NCI-H2227 (cell line): ENCODE data around the gene DAPK3.
A peak's percentile ranks its signal among the peaks of the same experiment; 100 is the strongest.
"Not testable (repeated sequence)": the region's sequence is repeated elsewhere in the genome, so short reads cannot be mapped to it uniquely, and the experiment has no call there.

Experiments used
- DNase-seq: peaks from one replicate; lab custom pipeline; 2025; ENCODE audit not compliant: unreplicated experiment; lab: John Stamatoyannopoulos, UW

Gene DAPK3

DNA sequence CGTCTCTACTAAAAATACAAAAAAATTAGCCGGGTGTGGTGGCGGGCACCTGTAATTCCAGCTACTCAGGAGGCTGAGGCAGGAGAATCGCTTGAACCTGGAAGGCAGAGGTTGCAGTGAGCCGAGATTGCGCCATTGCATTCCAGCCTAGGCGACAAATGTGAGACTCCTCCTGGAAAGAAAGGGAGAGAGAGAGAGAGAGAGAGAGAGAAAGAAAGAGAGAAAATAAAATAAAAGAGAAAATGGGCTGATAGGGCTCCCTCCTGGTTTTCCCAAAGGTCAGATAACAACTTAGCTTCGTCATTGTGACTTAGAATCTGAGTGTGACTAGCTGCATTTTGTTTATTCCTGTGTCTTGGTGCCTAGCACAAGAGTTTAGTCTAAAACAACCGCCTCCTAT lies 34.5 kb upstream of the DAPK3 start:
- not testable (repeated sequence) for DNase-seq

DNA sequence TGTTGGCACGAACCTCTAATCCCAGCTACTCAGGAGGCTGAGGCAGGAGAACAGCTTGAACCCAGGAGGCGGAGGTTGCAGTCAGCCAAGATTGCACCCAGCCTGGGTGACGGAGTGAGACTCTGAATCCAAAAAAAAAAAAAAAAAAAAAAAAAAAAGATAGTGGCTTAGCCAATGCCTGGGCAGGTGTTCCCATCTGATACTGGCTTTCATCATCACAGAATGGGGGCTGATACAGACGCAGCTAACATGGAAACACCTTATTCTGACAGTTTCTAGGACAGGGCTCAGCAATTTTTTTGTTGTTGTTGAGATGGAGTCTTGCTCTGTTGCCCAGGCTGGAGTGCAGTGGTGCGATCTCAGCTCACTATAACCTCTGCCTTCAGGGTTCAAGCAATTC lies 29.9 kb upstream of the DAPK3 start:
- DNase-seq, result not testable (repeated sequence)

DNA sequence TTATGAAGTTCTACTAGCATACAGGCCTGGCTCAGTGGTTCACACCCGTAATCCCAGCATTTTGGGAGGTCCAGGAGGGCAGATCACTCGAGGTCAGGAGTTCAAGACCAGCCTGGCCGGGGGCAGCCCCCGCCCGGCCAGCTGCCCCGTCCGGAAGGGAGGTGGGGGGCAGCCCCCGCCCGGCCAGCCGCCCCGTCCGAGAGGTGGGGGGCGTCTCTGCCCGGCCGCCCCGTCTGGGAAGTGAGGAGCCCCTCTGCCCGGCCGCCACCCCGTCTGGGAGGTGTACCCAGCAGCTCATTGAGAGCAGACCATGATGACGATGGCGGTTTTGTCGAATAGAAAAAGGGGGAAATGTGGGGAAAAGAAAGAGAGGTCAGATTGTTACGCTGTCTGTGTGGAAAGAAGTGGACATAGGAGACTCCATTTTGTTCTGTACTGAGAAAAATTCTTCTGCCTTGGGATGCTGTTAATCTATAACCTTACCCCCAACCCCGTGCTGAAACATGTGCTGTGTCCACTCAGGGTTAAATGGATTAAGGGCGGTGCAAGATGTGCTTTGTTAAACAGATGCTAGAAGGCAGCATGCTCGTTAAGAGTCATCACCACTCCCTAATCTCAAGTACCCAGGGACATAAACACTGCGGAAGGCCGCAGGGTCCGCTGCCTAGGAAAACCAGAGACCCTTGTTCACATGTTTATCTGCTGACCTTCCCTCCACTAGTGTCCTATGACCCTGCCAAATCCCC lies 27.9 kb upstream of the DAPK3 start:
- not testable (repeated sequence) for DNase-seq

DNA sequence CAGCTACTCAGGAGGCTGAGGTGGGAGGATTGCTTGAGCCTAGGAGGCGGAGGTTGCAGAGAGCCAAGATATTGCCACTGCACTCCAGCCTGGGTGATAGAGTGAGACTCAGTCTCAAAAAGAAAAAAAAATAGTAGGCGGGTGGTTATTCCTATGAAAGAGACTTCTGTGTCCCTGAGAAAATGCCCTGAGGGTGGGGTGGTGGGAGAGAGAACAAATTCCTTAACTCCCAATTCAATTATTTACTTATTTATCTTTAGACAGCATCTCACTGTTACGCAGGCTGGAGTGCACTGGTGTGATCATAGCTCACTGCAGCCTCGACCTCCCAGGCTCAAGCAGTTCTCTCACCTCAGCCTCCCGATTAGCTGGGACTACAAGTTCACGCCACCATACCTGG lies 24.7 kb upstream of the DAPK3 start:
- no peak for DNase-seq

DNA sequence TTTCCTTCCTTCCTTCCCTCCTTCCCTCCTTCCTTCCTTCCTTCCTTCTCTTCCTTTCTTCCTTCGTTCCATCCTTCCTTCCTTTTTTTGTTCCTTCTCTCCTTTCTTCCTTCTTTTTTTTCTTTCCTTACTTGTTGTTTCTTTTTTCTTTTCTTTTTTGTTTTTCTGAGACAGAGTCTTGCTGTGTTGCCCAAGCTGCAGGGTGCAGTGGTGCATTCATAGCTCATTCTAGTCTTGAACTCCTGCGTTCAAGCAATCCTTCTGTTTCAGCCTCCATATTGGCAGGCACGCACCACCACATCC lies 19.9 kb upstream of the DAPK3 start:
- DNase-seq, result no peak

DNA sequence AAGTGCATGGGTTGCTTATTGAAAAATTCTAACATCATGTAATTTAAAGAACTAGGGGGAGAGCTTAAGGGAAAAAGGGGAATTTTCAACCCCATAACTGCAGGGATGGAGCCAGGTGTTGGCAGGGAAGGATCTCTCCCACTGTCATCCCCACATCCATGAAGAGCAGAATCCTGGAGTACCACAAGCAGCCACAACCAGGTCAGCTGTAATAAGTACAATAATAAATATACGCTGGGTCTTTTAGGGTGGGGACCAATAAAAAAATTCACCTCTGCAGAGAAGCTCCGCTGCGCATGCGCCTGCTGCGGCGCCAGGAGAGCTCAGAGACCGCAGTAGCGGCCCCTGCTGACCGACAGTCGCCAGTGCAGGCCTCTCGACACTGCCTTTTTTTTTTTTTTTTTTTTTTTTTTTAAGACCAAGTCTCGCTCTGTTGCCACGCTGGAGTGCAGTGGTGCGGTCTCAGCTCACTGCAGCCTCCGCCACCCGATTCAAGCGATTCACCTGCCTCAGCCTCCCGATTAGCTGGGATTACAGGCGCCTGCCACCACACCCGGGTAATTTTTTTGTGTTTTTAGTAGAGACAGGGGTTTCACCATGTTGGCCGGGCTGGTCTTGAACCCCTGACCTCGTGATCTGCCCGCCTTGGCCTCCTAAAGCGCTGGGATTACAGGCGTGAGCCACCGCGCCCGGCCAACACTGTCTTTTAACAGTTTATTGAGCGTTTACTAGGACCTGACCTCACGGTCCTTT lies 16.9 kb upstream of the DAPK3 start:
- DNase-seq, result peak; percentile 90

DNA sequence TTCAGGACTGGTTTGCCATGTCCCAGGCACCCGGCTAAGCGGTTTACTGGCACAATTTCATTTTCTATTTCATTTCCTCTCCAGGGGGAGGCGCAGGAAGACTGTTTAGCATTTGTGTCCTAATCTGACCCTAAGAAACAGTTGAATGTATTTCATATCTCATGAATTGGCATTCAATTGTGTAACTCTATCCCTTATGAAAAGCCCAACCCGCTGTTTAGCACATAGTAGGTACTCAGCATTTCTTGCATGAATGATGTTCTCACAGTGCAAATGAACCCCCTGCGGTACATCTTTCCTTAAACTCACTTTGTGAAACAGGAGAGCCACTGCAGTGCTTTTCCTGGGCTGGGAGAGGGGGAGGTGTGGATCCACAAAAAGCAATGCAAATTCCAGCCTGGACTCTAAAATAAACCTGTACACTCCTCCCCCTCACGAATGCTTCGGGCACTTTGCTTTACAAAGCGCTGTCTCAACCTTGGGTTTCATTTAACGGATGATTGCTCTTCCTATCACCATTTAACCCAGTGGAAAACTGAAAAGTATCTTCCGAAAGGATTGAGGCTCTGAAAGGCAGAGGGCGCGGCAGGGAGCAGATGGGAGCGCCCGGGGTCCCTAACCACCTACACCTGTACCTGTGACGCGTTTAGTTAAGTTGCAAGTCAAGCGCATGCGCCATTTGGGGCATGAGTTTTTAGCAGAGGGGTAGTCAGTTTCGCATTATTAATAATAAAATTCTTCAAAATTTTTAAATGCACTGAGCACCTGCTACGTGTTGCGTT lies 15.6 kb upstream of the DAPK3 start:
- DNase-seq, result peak; percentile 70

DNA sequence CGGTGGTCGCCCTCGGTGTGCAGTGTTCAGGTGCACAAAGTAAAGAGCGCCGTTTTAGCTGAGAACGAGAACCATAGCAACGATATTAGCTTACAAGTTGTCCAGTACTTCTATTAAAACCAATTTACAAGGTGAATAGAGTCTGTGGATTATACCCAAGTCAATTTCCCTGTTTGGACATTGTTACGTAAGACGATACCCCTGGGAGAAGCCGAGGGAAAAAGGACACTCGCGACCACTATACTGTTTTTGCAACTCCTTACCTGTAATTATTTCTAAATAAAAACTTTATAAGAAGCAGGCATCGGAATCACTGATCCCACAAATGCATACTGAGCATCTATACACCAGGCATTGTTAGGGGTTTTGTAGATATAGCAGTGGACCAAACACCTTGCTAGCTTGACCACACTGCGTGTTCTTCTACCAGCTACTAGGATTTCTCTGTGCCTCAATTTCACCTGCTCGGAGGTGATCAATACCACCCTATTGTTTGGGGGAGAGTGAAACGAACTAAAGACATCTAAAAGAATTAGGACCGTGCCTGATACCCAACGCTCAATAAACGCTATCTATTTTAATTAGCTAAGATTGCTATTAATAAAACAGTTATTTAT lies 14.9 kb upstream of the DAPK3 start:
- DNase-seq, result no peak

DNA sequence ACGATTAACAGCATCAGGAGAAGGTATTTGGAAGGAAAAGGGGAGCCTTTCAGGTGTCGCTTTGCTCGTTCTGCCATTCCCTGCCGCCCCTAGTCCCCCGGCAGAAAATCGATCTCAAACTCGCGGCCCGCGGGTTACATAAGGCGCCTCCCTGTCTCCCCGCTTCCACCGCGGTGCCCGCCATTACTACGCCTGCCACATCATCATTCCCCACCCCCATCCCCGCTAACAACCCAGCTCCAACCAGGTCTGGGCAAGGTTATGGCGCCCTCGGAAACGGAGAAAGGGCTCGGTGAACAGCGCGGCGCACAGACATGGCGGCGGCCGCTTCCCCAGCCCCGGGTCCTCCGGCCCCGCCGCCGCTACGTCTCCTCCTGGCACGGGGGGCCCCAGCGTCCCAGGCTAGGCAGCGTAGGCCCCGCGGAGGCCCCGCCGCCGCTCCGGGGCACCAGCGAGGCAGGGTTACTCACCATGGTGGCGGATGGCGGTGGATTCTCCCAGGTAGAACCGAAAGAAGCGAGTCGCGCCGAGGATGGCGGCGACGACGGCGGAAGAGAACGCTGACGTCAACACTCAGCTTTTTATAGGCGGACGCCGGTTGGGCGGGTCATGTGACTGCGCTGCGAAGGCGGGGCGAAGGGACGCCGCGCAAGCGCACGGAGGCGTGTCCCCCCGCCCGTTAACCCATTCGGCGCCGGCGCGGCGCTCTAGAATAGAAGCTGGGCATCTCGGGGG lies 14.2 kb upstream of the DAPK3 start, which contains the start of gene EEF2:
TSS of gene EEF2 (minus strand) at position 556 of the 735 bp plus-strand sequence. CDS start at position 473, 83 bp downstream.
- DNase-seq, result peak; percentile 94

DNA sequence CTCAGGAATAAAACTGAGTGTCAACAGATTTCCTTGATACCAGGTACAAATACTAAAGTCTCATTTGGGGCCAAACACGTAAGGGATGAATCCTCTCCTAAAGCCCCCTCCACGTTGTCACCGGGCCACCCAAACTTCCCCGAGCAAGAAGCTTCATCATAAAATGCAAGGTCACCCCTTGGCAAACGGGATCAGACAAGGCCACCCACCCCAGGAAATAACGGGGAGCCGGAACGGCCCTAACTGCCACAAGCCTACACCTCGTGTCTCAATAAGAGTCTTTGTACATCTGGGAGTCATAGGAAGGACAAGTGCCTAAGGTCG lies 13.6 kb upstream of the DAPK3 start:
- DNase-seq, result no peak

DNA sequence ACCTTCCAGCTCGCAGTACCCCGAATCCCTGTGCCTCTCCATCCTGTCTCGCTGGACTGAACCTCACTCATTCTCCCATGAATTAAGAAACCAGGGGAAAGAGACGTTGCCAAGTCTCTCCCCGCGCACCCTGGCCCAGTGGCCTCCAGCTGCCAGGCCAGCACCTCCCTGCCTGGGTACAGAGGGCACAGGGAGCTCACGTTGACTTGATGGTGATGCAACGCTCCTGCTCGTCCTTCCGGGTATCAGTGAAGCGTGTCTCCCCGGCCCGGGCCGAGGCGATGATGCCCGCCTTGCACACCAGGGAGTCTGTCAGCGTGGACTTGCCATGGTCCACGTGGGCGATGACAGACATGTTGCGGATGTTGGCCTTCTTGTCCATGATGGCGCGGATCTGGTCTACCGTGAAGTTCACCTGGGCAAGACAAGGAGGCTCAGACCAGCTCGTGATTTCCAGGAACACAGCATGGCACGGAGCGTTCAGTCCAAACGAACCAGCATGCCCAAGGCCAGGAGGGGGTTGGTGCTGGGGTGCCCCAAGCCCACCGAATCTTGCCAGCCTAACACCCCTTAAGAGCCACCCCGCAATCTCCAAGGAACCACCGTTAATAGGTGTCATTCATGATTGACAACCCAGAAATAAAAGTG lies 13.2 kb upstream of the DAPK3 start:
- peak; percentile 16 for DNase-seq

DNA sequence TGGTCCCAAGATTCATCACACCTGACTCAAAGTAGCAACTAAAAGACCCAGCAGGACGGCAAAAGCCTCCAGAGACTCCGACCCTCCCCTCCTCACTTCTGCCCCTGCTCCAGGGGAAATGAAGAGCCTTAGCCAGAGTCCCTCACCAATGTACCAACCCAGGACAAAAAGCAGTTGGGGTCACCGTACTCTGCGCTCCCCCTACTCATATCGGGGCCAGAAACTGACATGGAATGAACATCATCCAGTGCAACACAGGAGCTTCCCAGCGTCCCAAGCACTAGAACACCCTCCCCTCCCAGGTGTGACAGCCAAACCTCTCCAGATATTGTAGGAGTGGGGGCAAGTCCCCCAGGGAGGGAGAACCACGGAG lies 12.6 kb upstream of the DAPK3 start:
- DNase-seq, result no peak

DNA sequence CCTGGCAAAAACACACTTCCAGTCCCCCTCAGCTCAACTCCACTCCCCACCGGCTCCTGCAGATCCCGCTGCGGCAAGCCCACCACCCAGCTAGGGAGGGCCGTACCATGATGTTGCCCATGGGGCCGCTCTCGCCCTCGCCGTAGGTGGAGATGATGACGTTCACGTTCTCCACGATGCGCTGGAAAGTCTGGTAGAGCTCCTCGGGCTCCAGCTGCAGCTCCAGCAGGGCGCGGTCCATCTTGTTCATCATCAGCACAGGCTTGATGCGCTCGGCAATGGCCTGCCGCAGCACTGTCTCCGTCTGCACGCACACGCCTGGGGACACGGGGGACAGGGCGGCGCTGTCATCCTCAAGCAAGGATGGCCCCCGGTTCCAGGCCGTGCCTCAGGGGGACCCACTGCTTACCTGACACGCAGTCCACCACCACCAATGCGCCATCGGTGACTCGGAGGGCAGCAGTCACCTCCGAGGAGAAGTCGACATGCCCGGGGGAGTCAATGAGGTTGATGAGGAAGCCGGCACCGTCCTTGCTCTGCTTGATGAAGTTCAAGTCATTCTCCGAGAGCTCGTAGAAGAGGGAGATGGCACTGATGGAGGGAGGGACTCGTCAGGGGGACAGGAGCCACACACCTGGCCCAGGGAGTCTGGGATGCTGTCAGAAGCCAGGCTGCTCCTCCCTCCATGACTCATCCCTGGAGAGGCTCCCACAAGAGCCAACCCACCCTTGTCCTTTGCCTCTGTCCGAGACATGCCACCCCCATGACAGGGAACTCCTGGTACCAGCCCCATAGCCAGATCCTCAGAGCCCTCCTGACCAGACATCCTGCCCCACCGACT lies 12.0 kb upstream of the DAPK3 start:
- DNase-seq, result no peak

DNA sequence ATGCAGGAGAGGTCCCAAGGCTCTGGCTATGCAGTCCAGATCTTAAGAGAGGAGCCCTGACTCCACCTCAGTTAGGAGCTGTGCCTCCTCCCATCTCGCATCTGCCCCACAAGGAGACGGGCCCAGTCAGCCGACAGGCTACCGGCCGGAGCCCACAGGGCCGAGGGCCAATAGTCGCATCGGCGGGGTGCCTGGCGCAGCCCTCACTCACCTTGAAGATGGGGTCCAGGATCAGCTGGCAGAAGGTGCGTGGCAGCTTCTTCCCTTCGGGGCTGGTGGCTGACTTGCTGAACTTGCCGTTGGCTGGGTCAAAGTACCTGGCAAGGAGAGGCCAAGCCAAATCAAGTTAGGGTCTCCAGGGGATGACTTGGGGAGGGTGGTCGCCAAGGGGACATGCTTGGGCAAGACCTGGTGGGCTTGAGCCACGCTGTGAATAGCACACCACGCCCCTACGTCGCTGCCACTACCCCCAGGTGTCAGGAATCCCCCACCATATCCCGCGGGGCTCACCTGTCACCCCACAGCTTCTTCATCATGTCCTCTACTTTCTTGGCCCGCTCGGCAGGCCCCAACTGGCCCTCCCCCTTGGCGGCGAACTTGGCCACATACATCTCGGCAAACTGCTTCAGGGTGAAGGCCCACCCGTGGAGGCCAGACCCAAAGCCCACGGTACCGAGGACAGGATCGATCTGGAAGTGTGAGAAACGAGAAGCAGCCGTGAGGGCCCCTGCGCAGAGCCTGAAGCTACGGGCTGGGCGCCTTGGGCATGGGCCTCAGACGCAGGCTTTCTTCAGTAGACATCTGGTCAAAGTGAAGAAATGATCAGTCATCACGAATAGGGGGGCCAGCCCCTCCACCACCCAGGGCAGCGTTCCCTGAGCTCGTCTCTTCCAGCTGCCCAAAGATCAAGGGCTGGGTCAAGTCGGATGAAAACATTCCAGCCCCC lies 11.1 kb upstream of the DAPK3 start:
- DNase-seq, result no peak

DNA sequence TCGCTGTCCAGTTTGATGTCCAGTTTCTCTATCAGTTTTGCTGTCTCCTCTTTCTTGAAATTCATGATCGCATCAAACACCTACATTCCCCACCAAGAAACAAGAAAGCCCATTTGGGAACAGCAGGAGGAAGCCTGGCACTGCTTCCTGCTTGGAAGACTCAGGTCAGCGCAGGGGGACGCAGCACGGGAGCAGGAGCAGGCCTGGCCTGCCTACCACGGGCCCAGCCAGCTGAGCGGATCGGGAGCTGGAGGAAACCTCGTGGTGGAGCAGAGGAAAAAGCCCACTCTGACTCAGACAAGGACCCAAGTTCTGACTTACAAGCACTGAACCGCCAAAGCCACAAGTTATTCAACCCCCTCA lies 10.5 kb upstream of the DAPK3 start:
- DNase-seq, result no peak

DNA sequence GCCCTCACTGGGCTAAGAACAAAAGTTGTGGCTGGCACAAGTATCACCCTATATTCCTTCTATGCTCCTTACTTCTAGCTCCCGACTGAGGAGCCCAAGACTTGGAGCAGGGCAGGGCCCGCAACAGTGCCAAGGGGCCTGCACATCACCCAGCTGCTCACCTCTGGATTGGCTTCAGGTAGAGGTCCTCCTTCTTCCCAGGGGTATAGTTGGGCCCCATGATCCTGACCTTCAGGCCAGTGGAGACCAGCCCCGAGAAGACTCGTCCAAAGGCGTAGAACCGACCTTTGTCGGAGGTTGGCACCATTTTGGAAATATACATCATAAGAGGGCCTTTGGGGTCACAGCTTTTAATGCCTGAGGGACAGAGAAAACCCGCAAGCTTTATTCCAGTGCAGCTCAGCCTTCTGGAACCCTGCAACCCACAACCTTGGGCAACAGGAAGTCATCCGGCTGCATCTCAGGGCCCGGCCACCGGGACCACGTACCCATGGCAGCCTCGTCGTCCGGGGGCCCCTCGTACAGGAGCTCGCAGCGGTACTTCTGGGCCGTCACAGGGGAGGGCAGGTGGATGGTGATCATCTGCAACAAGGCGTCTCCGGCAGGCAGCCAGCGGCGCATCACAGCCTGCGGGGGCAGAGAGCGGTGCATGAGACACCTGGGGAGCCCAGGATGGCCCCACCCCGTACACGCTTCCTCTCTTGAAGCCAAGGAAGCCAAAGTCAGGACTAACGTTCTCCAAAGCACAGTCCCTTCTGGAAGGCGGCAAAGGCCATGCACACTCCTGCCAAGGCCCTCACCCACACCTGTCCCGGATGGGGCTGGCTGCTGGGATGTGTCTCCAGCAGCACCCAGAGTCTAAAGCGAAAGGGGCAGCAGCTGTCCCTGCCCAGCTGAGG lies 9.7 kb upstream of the DAPK3 start:
- no peak for DNase-seq

DNA sequence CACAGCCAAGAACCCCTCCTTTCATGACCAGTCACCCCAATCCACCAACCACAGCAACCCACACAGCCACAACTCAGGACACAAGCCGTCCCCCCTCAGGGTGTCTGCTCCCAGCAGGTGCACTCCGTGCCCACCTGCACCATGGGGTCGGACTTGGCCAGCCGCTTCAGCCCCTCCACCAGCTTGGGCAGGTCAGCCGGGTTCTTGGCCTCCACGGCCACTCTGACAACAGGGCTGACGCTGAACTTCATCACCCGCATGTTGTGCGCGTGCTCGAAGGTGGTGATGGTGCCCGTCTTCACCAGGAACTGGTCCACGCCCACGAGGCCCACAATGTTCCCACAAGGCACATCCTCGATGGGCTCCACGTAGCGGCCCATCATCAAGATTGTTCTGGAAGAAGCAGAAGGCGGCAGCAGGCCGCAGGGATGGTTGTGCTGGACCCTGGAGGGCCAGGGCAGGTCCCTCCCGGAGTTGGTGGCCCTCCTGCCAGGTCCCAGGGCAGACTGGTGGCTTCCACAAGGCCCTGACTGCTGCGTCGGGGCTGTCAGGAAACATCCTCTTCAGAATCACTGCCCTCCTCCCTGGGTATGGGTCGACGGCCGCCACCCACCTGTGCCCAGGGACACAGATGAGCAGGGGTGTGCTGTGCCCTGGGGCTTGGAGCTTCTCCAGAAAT lies 8.9 kb upstream of the DAPK3 start:
- no peak for DNase-seq
